Fibroblast of skin of left quadriceps (primary cell): ENCODE results near the gene NR2C2.
A peak's percentile ranks its signal among the peaks of the same experiment; 100 is the strongest.
"Not testable (repeated sequence)": the region's sequence is repeated elsewhere in the genome, so short reads cannot be mapped to it uniquely, and the experiment has no call there.

Experiments used
- DNase-seq, 2 experiments: peaks; one replicate each; pipeline ENCODE4 v3.0.0-alpha.2; 2013; ENCODE audit warnings: low read depth in 2 of 2

NR2C2 gene

GRCh38 chr3:14947100-14947885, at the start of gene NR2C2:
Gene NR2C2 (plus strand): TSS chr3:14947583. CDS start chr3:15003915, 56,332 bp downstream.
- peak; percentile 60 to 61 for DNase-seq

- DNase-seq, result no peak
Measured at GRCh38 chr3:14898929-14899328, 48.5 kb upstream of the NR2C2 start.

- DNase-seq, result no peak
Measured at GRCh38 chr3:14899993-14900618, 47.3 kb upstream of the NR2C2 start.

GRCh38 chr3:14900881-14901873, 46.2 kb upstream of the NR2C2 start:
- DNase-seq, result no peak

- DNase-seq, result no peak
Measured at GRCh38 chr3:14902719-14903118, 44.7 kb upstream of the NR2C2 start.

- DNase-seq, result not testable (repeated sequence)
Measured at GRCh38 chr3:14903501-14903900, 43.9 kb upstream of the NR2C2 start.

- DNase-seq, result no peak
Measured at GRCh38 chr3:14905055-14905657, 42.2 kb upstream of the NR2C2 start.

GRCh38 chr3:14906355-14906971, 40.9 kb upstream of the NR2C2 start:
- DNase-seq, result no peak

GRCh38 chr3:14907043-14907966, 40.1 kb upstream of the NR2C2 start:
- no peak for DNase-seq

- DNase-seq, result no peak
Measured at GRCh38 chr3:14909250-14909649, 38.1 kb upstream of the NR2C2 start.

- DNase-seq, result no peak
Measured at GRCh38 chr3:14911651-14912050, 35.7 kb upstream of the NR2C2 start.

GRCh38 chr3:14913071-14913925, 34.1 kb upstream of the NR2C2 start:
- DNase-seq, result no peak

- DNase-seq, result no peak
Measured at GRCh38 chr3:14913926-14914778, 33.2 kb upstream of the NR2C2 start.

GRCh38 chr3:14914779-14915117, 32.6 kb upstream of the NR2C2 start:
- DNase-seq, result no peak

- no peak for DNase-seq
Measured at GRCh38 chr3:14915636-14916222, 31.7 kb upstream of the NR2C2 start.

- no peak for DNase-seq
Measured at GRCh38 chr3:14918356-14918860, 29.0 kb upstream of the NR2C2 start.

GRCh38 chr3:14920536-14920935, 26.8 kb upstream of the NR2C2 start:
- no peak for DNase-seq
